HEK293 (cell line): ENCODE data around the gene MN1.

Source experiments
- CTCF ChIP-seq: fragments of 450-650 bp; formaldehyde crosslinking; IDR thresholded peaks from 2 replicates; pipeline ENCODE4 v1.5.1; 2016; ENCODE audit warnings: missing biosample characterization, missing genetic modification characterization
- PBX3 ChIP-seq: sonication (generic); formaldehyde crosslinking; IDR thresholded peaks from 2 replicates; pipeline ENCODE4 v1.8.1; 2022; ENCODE audit warnings: mild to moderate bottlenecking, moderate library complexity, missing genetic modification reagents
- REST ChIP-seq: fragments of 450-650 bp; formaldehyde crosslinking; IDR thresholded peaks from 2 replicates; pipeline ENCODE4 v1.5.1; 2016; ENCODE audit warnings: missing biosample characterization, missing genetic modification characterization
- SP2 ChIP-seq: fragments of 450-650 bp; formaldehyde crosslinking; IDR thresholded peaks from 2 replicates; pipeline ENCODE4 v1.5.1; 2016; ENCODE audit warnings: missing biosample characterization, missing genetic modification characterization
- ZBTB17 ChIP-seq: fragments of 450-650 bp; formaldehyde crosslinking; IDR thresholded peaks from 2 replicates; pipeline ENCODE4 v1.5.1; 2016; ENCODE audit warnings: missing biosample characterization, missing genetic modification characterization
- ZNF280D ChIP-seq: fragments of 450-650 bp; formaldehyde crosslinking; IDR thresholded peaks from 2 replicates; pipeline ENCODE4 v1.5.1; 2016; ENCODE audit warnings: missing biosample characterization, missing genetic modification characterization

GRCh38 chr22:27801202-27801615 lies 347 bp downstream of the MN1 start:
- peak; percentile 31; the same call in 1 of the 2 replicates for TF ChIP-seq CTCF
- TF ChIP-seq ZBTB17 (tag by site-specific recombination) = no peak
- TF ChIP-seq ZNF280D (tag by site-specific recombination) = no peak
- no peak for TF ChIP-seq PBX3
- no peak for TF ChIP-seq REST
- TF ChIP-seq SP2 = no peak
